Parathyroid adenoma (tissue), 2 donors: Measurements from ENCODE around the gene POLN.

Experiments
- H2AFZ ChIP-seq: fragments of 300-600 bp; sonication (generic); one replicate; pipeline ENCODE4 v1.7.0; 2017; ENCODE audit warnings: antibody characterized with exemption, mild to moderate bottlenecking
- H3K27ac ChIP-seq: fragments of 300-600 bp; sonication (generic); one replicate; pipeline ENCODE4 v1.7.0; 2017
- H3K27me3 ChIP-seq: fragments of 300-600 bp; sonication (generic); one replicate; pipeline ENCODE4 v1.7.0; 2017; ENCODE audit warnings: low read length; ENCODE audit not compliant: control insufficient read depth, insufficient read depth
- H3K36me3 ChIP-seq: fragments of 300-600 bp; sonication (generic); one replicate; pipeline ENCODE4 v1.7.0; 2017; ENCODE audit warnings: low read length; ENCODE audit not compliant: control insufficient read depth, insufficient read depth
- H3K4me1 ChIP-seq: fragments of 300-600 bp; sonication (generic); one replicate; pipeline ENCODE4 v1.7.0; 2017; ENCODE audit warnings: control low read depth
- H3K4me2 ChIP-seq: fragments of 300-600 bp; sonication (generic); one replicate; pipeline ENCODE4 v1.7.0; 2017; ENCODE audit warnings: low read length
- H3K4me3 ChIP-seq: fragments of 300-600 bp; sonication (generic); one replicate; pipeline ENCODE4 v1.7.0; 2017; ENCODE audit warnings: low read depth, low read length
- H3K79me2 ChIP-seq: fragments of 300-600 bp; sonication (generic); one replicate; pipeline ENCODE4 v1.7.0; 2017; ENCODE audit warnings: control low read depth
- H3K9ac ChIP-seq: fragments of 300-600 bp; sonication (generic); one replicate; pipeline ENCODE4 v1.7.0; 2017; ENCODE audit warnings: mild to moderate bottlenecking
- H3K9me3 ChIP-seq: fragments of 300-600 bp; sonication (generic); one replicate; pipeline ENCODE4 v1.7.0; 2017; ENCODE audit warnings: low read length; ENCODE audit not compliant: control insufficient read depth
- TF ChIP-seq, protein P1 (sequence below): fragments of 300-600 bp; sonication (generic); IDR thresholded peaks from one replicate; pipeline ENCODE4 v1.7.0; 2017; ENCODE audit warnings: antibody characterized with exemption, mild to moderate bottlenecking
- donor health status: primary hyperparathyroidism.

POLN gene

DNA sequence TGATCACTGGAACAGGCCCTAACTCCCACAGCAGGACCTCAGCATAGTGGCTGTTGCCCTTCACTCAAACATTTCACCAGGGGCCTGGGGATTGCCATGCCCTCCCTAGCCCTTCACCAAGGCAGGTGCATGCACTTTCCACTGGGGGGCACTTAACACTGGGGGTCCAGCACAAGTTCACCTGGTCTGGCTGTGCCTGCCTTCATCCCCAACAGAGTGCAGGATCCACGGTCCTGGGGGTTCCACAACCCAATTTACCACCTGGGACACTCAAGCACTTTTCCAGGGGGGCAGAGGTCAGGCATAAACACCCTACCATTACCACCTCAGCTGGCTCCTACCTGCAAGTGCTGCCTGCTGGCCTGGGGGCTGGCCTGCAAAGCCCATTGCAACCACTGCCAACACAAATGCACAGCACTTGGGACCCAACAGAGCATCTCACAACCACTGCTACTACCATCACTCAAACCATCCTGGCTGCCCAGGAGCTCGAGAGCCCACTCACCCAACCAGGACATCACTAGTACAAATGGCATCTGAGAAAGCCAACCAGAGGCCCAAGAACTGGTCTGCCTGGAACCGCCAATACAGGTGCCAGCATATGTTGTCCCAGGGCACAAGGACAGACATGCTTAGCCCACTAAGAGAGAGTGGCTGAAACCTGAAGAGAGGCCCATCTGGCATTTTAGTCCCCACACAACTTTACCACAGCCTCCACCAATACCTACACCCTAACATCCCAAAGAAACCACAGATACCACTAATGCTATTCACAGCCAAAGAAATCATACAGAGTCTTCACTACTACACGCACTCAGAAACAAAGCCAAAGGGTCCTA, 139.7 kb downstream of the POLN start:
- Histone ChIP-seq H3K9ac (no peak overlapping the region), H3K9me3 (no peaks in the 10 kb centered on the region)
- TF ChIP-seq, protein P1, sequence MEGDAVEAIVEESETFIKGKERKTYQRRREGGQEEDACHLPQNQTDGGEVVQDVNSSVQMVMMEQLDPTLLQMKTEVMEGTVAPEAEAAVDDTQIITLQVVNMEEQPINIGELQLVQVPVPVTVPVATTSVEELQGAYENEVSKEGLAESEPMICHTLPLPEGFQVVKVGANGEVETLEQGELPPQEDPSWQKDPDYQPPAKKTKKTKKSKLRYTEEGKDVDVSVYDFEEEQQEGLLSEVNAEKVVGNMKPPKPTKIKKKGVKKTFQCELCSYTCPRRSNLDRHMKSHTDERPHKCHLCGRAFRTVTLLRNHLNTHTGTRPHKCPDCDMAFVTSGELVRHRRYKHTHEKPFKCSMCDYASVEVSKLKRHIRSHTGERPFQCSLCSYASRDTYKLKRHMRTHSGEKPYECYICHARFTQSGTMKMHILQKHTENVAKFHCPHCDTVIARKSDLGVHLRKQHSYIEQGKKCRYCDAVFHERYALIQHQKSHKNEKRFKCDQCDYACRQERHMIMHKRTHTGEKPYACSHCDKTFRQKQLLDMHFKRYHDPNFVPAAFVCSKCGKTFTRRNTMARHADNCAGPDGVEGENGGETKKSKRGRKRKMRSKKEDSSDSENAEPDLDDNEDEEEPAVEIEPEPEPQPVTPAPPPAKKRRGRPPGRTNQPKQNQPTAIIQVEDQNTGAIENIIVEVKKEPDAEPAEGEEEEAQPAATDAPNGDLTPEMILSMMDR = no peak

GRCh38 chr4:2101346-2102044, 140.4 kb downstream of the POLN start:
- Histone ChIP-seq H3K4me1 (no peaks in the 10 kb centered on the region), H3K27me3 (no peaks in the 10 kb centered on the region), H3K9ac (no peak overlapping the region), H3K9me3 (no peaks in the 10 kb centered on the region), H3K4me3 (no peak overlapping the region), H3K27ac (no peak overlapping the region), H3K79me2 (no peaks in the 10 kb centered on the region), H3K4me2 (no peak overlapping the region), H2AFZ (no peak overlapping the region), H3K36me3 (no peaks in the 10 kb centered on the region)
- TF ChIP-seq, protein P1 = no peak

More for the DNA sequence above, 139.7 kb downstream of the POLN start:
- H3K36me3 ChIP-seq = no peaks in the 10 kb centered on the region
- no peaks in the 10 kb centered on the region for H3K4me1 ChIP-seq
- no peak overlapping the region for H3K27ac ChIP-seq
- no peaks in the 10 kb centered on the region for H3K79me2 ChIP-seq
- H3K4me2 ChIP-seq = no peak overlapping the region
- no peak overlapping the region for H3K4me3 ChIP-seq
- no peak overlapping the region for H2AFZ ChIP-seq
- H3K27me3 ChIP-seq = no peaks in the 10 kb centered on the region

DNA sequence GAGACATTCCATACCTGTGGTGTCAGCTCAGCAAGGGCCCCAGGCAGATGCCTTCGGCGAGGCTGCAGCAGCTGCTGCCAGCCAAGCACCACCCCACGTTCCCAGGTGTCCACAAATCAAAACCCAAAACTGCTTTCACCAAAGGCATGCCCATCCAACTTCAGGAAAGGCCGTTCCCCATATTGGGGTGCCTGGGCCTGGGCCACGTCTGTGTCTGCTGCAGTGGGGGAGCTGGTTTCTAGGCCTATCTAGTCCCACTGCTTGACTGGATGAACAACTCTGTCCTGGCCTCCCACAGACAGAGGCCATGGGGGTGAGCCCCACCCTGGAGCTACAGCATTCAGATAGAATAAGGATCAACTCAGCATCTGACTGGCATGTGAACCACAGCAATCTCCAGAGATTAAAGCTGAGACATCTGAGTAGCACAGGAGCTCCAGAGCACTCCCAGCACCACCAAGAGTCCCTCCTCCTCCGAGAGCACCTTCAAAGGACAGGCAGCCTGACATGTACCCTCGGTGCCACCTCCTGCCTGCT, 145.8 kb downstream of the POLN start:
- Histone ChIP-seq H3K27me3 (no peaks in the 10 kb centered on the region), H3K4me2 (no peak overlapping the region), H3K9ac (no peak overlapping the region), H3K4me1 (no peaks in the 10 kb centered on the region), H3K79me2 (no peaks in the 10 kb centered on the region), H3K9me3 (no peaks in the 10 kb centered on the region), H3K27ac (no peak overlapping the region), H3K36me3 (no peaks in the 10 kb centered on the region), H2AFZ (no peak overlapping the region), H3K4me3 (no peak overlapping the region)
- TF ChIP-seq, protein P1 = no peak

DNA sequence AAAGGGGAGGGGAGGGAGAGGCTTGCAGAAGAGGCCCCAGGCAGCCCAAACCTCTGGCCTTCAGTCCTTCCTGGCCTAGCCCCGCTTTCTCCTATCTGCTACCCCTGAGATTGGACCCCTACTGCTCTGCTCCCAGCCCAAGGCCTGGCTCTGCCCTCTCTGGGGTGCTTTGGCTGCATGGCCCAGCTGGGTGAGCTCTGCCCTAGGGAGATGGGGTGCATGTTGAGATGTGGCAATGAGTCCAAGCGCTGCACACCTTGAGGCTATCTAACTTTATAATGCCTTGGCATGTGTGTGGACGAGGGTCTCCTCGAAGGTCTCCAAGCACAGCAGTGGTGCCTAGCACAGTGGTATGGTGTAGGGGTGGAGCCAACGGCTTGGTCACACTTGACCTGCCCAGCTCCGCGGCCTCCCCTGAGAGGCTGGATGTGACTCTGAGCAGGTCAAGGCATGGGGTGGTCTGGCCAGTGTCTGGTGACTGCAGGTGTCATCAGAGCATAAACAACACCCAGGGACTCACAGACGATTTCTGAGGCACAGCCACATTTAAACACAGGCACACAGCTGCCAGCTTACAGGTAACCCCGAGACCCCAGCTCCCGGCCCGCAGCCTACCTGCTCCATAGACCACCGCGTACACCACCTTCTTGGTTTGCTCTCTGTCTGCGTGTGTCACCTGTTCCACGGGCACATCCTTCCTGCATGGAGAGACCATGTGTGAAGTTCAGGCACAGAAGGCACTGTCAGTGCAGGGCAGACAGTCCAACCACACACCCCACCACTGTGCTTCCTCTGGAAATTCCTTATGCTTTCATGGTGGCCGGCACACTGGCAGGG, 146.5 kb downstream of the POLN start:
- H3K9me3 ChIP-seq = no peaks in the 10 kb centered on the region
- H3K4me1 ChIP-seq = no peaks in the 10 kb centered on the region
- H2AFZ ChIP-seq = no peak overlapping the region
- TF ChIP-seq, protein P1 = no peak
- no peak overlapping the region for H3K4me2 ChIP-seq
- no peak overlapping the region for H3K9ac ChIP-seq
- no peak overlapping the region for H3K27ac ChIP-seq
- no peak overlapping the region for H3K4me3 ChIP-seq
- H3K79me2 ChIP-seq = no peaks in the 10 kb centered on the region
- H3K36me3 ChIP-seq = no peaks in the 10 kb centered on the region
- H3K27me3 ChIP-seq = no peaks in the 10 kb centered on the region
